Measurements from ENCODE around the gene DCP1B.

- no peak for TF ChIP-seq CTCF (IDR thresholded peaks at IDR 0.05)
- TF ChIP-seq POLR2A (IDR thresholded peaks at IDR 0.05), result no peak
Measured at GRCh38 chr12:1914114-1914911, 89.9 kb downstream of the DCP1B start.
